D341Med (cell line): ENCODE results near the gene RAB3A.

Source experiments
- DNase-seq: peaks from one replicate; pipeline ENCODE4 v3.0.0; 2012; ENCODE audit warnings: low spot score

RAB3A gene

DNA sequence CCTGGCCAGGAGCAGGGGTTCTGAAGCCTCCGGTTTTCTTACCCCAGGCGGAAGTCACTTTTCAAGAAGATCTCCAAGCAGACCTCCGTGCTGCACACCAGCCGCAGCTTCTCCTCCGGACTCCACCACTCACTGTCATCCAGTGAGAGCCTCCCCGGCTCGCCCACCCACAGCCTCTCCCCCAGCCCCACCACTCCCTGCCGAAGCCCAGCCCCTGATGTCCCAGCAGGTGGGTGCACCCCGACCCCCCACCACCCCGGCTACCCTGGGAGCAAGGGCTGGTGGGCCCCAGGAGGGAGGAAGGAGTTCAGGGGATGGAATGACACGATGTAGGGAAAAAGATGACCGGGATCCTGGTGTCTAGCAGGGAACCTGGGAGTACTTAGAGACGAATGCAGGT, 56.4 kb downstream of the RAB3A start:
- DNase-seq: no peak
